Fibroblast of the aortic adventitia (primary cell): ENCODE data around the gene IRF2. TPM values are rescaled to one million over a fixed set of nuclear protein-coding genes. Genes with fewer than 3 reads are reported as not detected.
A peak's percentile ranks its signal among the peaks of the same experiment; 100 is the strongest.

Experiments used
- DNase-seq: peaks from one replicate; pipeline ENCODE4 v3.0.0-alpha.2; 2010; ENCODE audit warnings: low read depth
- H3K4me3 ChIP-seq: 2 replicates; pipeline ENCODE4 v1.5.1; 2011; ENCODE audit warnings: low read depth, mild to moderate bottlenecking, control low read depth, low read length, moderate library complexity
- CTCF ChIP-seq: IDR thresholded peaks from 2 replicates; pipeline ENCODE4 v1.5.1; 2011; ENCODE audit warnings: mild to moderate bottlenecking, low read length, control low read depth, inconsistent platforms; ENCODE audit not compliant: insufficient read depth
- total RNA-seq: library from RNA; depleted of rRNA; stranded (reverse); fragments of >200 nt; gene quantifications from 2 replicates; pipeline ENCODE4 v1.2.3, GENCODE V29; 2012; ENCODE audit warnings: low replicate concordance

Gene IRF2
- total RNA-seq, 1 donor: 35.2 TPM

- TF ChIP-seq CTCF: no peak
- no peak for DNase-seq
- no peak overlapping the region for H3K4me3 ChIP-seq
Measured at GRCh38 chr4:184357772-184358171, 116.6 kb downstream of the IRF2 start.

GRCh38 chr4:184357165-184357564 lies 117.2 kb downstream of the IRF2 start:
- no peak overlapping the region for H3K4me3 ChIP-seq
- DNase-seq: no peak
- TF ChIP-seq CTCF: no peak

GRCh38 chr4:184356366-184356765 lies 118.0 kb downstream of the IRF2 start:
- TF ChIP-seq CTCF: no peak
- no peak for DNase-seq
- H3K4me3 ChIP-seq: no peak overlapping the region

GRCh38 chr4:184355857-184356256 lies 118.5 kb downstream of the IRF2 start:
- DNase-seq: no peak
- no peak for TF ChIP-seq CTCF
- H3K4me3 ChIP-seq: no peak overlapping the region

- peak; percentile 92 for DNase-seq
- TF ChIP-seq CTCF: no peak
- H3K4me3 ChIP-seq: no peak overlapping the region
Measured at GRCh38 chr4:184355111-184355604, 119.2 kb downstream of the IRF2 start.

GRCh38 chr4:184352891-184353290 lies 121.5 kb downstream of the IRF2 start:
- no peak overlapping the region for H3K4me3 ChIP-seq
- DNase-seq: no peak
- TF ChIP-seq CTCF: no peak

- no peak overlapping the region for H3K4me3 ChIP-seq
- no peak for DNase-seq
- TF ChIP-seq CTCF: no peak
Measured at GRCh38 chr4:184351560-184352451, 122.5 kb downstream of the IRF2 start.
